Osteoblast (primary cell): Measurements from ENCODE around the gene ITGA2. TPM values are rescaled to one million over a fixed set of nuclear protein-coding genes. Genes with fewer than 3 reads are reported as not detected.
A peak's percentile ranks its signal among the peaks of the same experiment; 100 is the strongest.

Experiments
- DNase-seq: peaks from one replicate; pipeline ENCODE4 v3.0.0; 2011; ENCODE audit warnings: low spot score, mixed read lengths; ENCODE audit not compliant: insufficient read length; ENCODE audit errors: missing footprints
- H2AFZ ChIP-seq: 2 replicates; pipeline ENCODE4 v1.6.0; 2011; ENCODE audit warnings: mild to moderate bottlenecking, low read length
- H3K27ac ChIP-seq: 2 replicates; pipeline ENCODE4 v1.5.1; 2011; ENCODE audit warnings: mild to moderate bottlenecking, low read depth, low read length, moderate library complexity
- H3K27me3 ChIP-seq: 2 replicates; pipeline ENCODE4 v1.6.0; 2012; ENCODE audit warnings: mild to moderate bottlenecking, control low read depth, inconsistent platforms, low read length, moderate library complexity; ENCODE audit not compliant: insufficient read depth
- H3K36me3 ChIP-seq: 2 replicates; pipeline ENCODE4 v1.5.1; 2011; ENCODE audit warnings: mild to moderate bottlenecking, low read length, control low read depth, moderate library complexity; ENCODE audit not compliant: insufficient read depth
- H3K4me1 ChIP-seq: 2 replicates; pipeline ENCODE4 v1.5.1; 2011; ENCODE audit warnings: mild to moderate bottlenecking, low read length, control low read depth, moderate library complexity; ENCODE audit not compliant: insufficient read depth
- H3K4me2 ChIP-seq: 2 replicates; pipeline ENCODE4 v1.6.0; 2011; ENCODE audit warnings: mild to moderate bottlenecking, low read length; ENCODE audit not compliant: insufficient read depth
- H3K4me3 ChIP-seq: fragments of 200-600 bp; sonication (generic); 3 replicates; pipeline ENCODE4 v1.5.1; 2012; ENCODE audit warnings: mild to moderate bottlenecking, low read length, inconsistent platforms; ENCODE audit not compliant: insufficient read depth
- H3K79me2 ChIP-seq: 2 replicates; pipeline ENCODE4 v1.6.0; 2012; ENCODE audit warnings: mild to moderate bottlenecking, low read length, control low read depth, inconsistent platforms; ENCODE audit not compliant: insufficient read depth
- H3K9me3 ChIP-seq: 2 replicates; pipeline ENCODE4 v1.5.1; 2011; ENCODE audit warnings: low read depth, low read length, control low read depth
- H4K20me1 ChIP-seq: 2 replicates; pipeline ENCODE4 v1.6.0; 2012; ENCODE audit warnings: mild to moderate bottlenecking, low read length, control low read depth; ENCODE audit not compliant: insufficient read depth
- CTCF ChIP-seq: IDR thresholded peaks from 2 replicates; pipeline ENCODE4 v1.5.1; 2011; ENCODE audit warnings: mild to moderate bottlenecking, low read depth, low read length, moderate library complexity; ENCODE audit errors: extremely low read depth
- total RNA-seq: library from RNA; depleted of rRNA; stranded (reverse); fragments of >200 nt; gene quantifications from 2 replicates; pipeline ENCODE4 v1.2.3, GENCODE V29; 2012

ITGA2 gene
- total RNA-seq, 1 donor = 2.9 TPM

- no peak for DNase-seq
- Histone ChIP-seq H3K9me3 (no peaks in the 10 kb centered on the region), H3K36me3 (no peaks in the 10 kb centered on the region), H3K4me3 (no peak overlapping the region), H3K27ac (no peak overlapping the region), H3K4me1 (peaks cover 25% of the 10 kb centered on the region), H3K4me2 (no peak overlapping the region), H4K20me1 (no peaks in the 10 kb centered on the region), H2AFZ (no peak overlapping the region), H3K79me2 (no peaks in the 10 kb centered on the region), H3K27me3 (no peaks in the 10 kb centered on the region)
- TF ChIP-seq CTCF = no peak
Observed at GRCh38 chr5:53063791-53064190, 74.6 kb downstream of the ITGA2 start.

- Histone ChIP-seq H3K4me3 (no peak overlapping the region), H3K27ac (no peak overlapping the region), H3K36me3 (no peaks in the 10 kb centered on the region), H3K4me1 (peaks cover 33% of the 10 kb centered on the region), H3K9me3 (no peaks in the 10 kb centered on the region), H3K4me2 (no peak overlapping the region), H3K79me2 (no peaks in the 10 kb centered on the region), H4K20me1 (no peaks in the 10 kb centered on the region), H2AFZ (no peak overlapping the region), H3K27me3 (no peaks in the 10 kb centered on the region)
- TF ChIP-seq CTCF = no peak
- DNase-seq = no peak
Observed at GRCh38 chr5:53066088-53066487, 76.9 kb downstream of the ITGA2 start.

GRCh38 chr5:53067641-53068040, 78.5 kb downstream of the ITGA2 start:
- H4K20me1 ChIP-seq = no peaks in the 10 kb centered on the region
- H3K4me2 ChIP-seq = no peak overlapping the region
- no peak for DNase-seq
- H3K36me3 ChIP-seq = no peaks in the 10 kb centered on the region
- H3K4me1 ChIP-seq = peaks cover 40% of the 10 kb centered on the region
- no peak for TF ChIP-seq CTCF
- H3K79me2 ChIP-seq = no peaks in the 10 kb centered on the region
- no peak overlapping the region for H2AFZ ChIP-seq
- H3K27ac ChIP-seq = peak overlapping the region; percentile 19
- H3K9me3 ChIP-seq = no peaks in the 10 kb centered on the region
- no peaks in the 10 kb centered on the region for H3K27me3 ChIP-seq
- no peak overlapping the region for H3K4me3 ChIP-seq

GRCh38 chr5:53068291-53068836, 79.2 kb downstream of the ITGA2 start:
- Histone ChIP-seq H3K27me3 (no peaks in the 10 kb centered on the region), H4K20me1 (no peaks in the 10 kb centered on the region), H2AFZ (no peak overlapping the region), H3K4me1 (peaks cover 34% of the 10 kb centered on the region), H3K4me2 (no peak overlapping the region), H3K79me2 (no peaks in the 10 kb centered on the region), H3K27ac (peak overlapping the region; percentile 19), H3K4me3 (no peak overlapping the region), H3K36me3 (no peaks in the 10 kb centered on the region), H3K9me3 (no peaks in the 10 kb centered on the region)
- DNase-seq = no peak
- TF ChIP-seq CTCF = no peak
